ENCODE data around the gene ZW10.

The ZW10 gene

GRCh38 chr11:113695207-113695606 is 78.3 kb downstream of the ZW10 start:
- DNase-seq = peak; percentile 28

DNA sequence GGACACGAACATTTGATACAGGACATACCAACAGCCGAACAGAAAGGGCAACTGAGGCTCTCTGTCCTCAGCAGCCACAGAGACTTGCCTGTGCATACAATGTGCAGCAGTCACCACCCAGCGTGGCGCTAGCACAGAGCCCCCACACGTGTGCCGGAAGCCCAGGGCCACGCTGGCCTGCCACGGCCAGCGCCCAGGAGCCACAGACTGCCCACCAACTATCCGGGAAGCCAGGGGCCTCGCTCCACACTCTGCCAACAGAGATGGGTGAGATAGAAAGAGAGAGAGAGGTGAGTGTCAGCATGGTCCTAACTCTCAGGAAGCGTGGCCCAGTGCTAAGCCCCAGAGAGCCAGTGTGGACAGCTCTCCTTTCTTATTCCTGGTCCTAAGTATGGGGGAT is 79.1 kb downstream of the ZW10 start:
- DNase-seq = peak; percentile 27

- DNase-seq = peak; percentile 42
Observed at GRCh38 chr11:113693030-113693429, 80.5 kb downstream of the ZW10 start.

DNA sequence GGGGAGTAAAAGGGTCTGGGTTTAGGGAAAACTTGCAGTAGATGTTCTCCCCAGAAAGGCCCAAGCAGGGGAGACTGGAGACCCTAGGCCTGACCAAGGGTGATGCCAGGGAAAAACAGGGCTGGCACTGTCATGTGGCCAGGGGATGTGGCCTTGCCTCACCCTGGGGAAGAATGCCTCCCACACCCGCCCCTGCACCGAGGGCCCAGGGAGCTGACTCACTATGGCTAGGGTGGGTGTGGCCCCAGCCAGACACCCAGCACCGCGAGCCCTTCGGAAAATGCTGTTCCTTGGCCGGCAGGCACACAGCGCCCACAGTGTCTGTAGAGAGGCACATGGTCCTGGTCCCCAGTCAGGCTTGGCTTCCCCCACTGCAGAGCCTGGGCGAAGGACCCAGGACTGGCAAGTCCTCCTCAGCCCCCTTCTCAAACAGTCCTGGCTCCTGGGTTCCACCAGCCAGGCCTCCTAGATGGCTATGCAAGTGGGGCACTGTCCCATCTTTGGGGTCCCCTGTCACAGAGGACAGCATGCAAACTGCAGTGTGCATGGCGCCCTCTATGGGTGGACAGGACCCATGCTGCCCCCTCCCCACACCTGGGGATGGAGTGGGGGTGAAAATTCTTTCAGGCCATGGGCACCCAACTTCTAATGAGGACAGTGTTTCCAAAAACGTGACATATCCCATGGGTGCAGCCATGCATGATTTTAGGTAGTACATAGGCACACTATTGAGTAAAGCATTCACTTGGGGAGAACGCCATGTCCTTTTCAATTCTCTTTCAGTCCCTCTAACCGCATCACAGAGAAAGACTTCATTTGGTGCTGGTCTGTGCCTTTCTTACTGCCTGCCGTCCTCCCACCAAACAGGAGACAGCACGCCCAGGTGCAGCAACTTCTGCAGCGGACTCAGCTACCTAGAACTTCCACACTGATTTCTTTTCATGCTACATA is 82.6 kb downstream of the ZW10 start:
- DNase-seq = peak; percentile 93

DNA sequence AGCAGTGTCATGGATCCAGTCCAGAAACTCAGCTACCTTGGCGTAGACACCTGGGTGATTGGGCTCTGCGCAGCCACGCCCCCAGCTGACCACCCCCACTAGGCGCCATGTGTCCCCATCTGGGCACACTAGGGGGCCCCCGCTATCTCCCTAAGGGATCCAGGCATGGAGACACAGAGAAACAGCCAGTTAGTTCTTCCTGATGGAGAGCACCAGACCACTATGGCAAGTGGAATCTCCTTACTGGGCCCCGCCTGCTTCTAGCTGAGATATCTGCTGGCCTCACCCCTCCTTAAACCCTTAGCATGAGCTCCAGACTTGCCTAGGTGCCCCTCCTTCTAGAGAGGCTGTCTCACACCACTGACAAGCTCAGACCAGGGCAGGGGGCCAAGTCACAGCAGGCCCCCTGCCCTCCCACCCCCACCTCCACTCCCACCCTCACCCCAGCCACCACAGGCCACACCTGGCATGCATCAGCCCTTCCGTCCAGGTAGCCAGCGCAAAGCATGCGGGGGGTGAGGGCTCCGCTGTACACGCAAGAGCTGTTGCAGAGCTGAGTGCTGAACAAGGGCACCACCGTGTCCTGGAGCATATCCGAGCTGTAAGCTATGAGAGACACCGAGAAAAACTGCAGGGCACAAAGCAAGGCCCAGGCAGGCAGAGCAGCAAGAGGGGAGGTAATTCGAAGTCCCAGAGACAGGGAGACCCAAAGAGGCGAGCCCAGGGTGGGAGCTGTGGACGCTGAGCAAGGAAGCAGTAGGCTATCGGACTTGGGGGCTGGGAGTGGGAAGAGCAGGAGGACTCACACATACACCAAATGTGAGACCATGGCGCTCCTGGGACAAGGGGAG is 83.5 kb downstream of the ZW10 start:
- peak; percentile 37 for DNase-seq

GRCh38 chr11:113685654-113686359 is 87.7 kb downstream of the ZW10 start:
- DNase-seq = peak; percentile 7

DNA sequence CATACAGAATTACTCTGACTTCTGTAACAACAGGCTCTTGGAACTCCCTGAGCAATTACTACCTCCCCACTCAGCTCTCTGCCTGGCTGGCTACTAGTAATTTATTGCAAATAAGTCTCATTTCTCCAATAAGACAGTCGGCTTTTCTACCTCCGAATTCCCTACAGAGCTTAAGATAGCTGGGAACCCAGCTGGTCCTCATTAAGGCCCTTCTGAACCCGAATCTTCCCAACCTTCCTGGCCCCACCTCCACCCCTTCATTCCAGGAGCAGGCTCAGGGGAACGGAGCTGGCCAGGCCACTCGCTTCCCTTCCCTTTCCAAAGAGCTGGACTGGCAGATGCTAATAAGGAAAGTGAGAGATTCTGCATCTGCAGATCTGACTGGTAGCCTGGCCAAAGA is 89.0 kb downstream of the ZW10 start:
- DNase-seq = peak; percentile 40

- peak; percentile 50 for DNase-seq
Observed at GRCh38 chr11:113683481-113684046, 89.9 kb downstream of the ZW10 start.

All from islet precursor cell (in vitro differentiated cells).